ENCODE data around the gene VSNL1. TPM values are rescaled to one million over a fixed set of nuclear protein-coding genes. Genes with fewer than 3 reads are reported as not detected.

The VSNL1 gene
- total and polyA plus RNA-seq, 7 donors, result 0.27 to 5.1 (median 1.1) TPM; not detected in 2

DNA sequence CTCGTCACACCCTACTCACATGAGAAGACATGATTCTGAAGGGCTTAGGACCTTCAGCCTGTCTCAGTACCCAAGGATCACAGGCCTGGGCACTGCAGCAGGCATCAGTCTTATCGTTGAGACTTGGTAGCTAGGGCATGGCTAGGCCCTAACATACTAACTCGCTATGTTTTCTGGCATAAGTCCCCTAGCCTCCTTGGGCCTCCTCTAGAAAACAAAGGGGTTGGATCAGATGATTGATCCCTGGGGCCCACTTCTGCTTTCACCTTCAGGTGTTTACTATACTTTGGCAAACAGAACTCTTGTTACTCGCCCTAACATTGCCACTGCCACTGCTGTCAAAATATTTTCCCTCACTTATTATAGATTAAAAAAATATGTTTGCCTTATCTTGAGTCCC lies 44.2 kb downstream of the VSNL1 start:
- Histone ChIP-seq H3K9me3 (no peaks in the 10 kb centered on the region), H3K27ac (no peak overlapping the region), H3K27me3 (no peaks in the 10 kb centered on the region), H3K4me1 (no peaks in the 10 kb centered on the region), H3K36me3 (no peaks in the 10 kb centered on the region), H3K4me3 (no peak overlapping the region)
- intact Hi-C loops (cut with DNase I), result no loop called here
- TF ChIP-seq, protein P1, sequence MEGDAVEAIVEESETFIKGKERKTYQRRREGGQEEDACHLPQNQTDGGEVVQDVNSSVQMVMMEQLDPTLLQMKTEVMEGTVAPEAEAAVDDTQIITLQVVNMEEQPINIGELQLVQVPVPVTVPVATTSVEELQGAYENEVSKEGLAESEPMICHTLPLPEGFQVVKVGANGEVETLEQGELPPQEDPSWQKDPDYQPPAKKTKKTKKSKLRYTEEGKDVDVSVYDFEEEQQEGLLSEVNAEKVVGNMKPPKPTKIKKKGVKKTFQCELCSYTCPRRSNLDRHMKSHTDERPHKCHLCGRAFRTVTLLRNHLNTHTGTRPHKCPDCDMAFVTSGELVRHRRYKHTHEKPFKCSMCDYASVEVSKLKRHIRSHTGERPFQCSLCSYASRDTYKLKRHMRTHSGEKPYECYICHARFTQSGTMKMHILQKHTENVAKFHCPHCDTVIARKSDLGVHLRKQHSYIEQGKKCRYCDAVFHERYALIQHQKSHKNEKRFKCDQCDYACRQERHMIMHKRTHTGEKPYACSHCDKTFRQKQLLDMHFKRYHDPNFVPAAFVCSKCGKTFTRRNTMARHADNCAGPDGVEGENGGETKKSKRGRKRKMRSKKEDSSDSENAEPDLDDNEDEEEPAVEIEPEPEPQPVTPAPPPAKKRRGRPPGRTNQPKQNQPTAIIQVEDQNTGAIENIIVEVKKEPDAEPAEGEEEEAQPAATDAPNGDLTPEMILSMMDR (IDR thresholded peaks at IDR 0.05), result no peak
- TF ChIP-seq POLR2A (IDR thresholded peaks at IDR 0.05), result no peak
- TF ChIP-seq POLR2AphosphoS5 (IDR thresholded peaks at IDR 0.05), result no peak
- no peak for TF ChIP-seq EP300 (IDR thresholded peaks at IDR 0.05)
- 82 to 84% methylated on average over 4 of the region's 4 CpGs for WGBS, 2 donors
- no peak for DNase-seq

- intact Hi-C loops (cut with DNase I), result no loop called here
- no peaks in the 10 kb centered on the region for H3K27me3 ChIP-seq
- H3K4me3 ChIP-seq, result no peak overlapping the region
- H3K9me3 ChIP-seq, result no peaks in the 10 kb centered on the region
- DNase-seq, result no peak
- 83 to 90% methylated on average over 3 of the region's 3 CpGs for WGBS, 2 donors
- no peaks in the 10 kb centered on the region for H3K36me3 ChIP-seq
- no peak for TF ChIP-seq POLR2AphosphoS5 (IDR thresholded peaks at IDR 0.05)
- TF ChIP-seq, protein P1 (IDR thresholded peaks at IDR 0.05), result no peak
- TF ChIP-seq POLR2A (IDR thresholded peaks at IDR 0.05), result no peak
- no peak for TF ChIP-seq EP300 (IDR thresholded peaks at IDR 0.05)
- no peaks in the 10 kb centered on the region for H3K4me1 ChIP-seq
- H3K27ac ChIP-seq, result no peak overlapping the region
Measured at GRCh38 chr2:17587469-17587868, 47.0 kb downstream of the VSNL1 start.

DNA sequence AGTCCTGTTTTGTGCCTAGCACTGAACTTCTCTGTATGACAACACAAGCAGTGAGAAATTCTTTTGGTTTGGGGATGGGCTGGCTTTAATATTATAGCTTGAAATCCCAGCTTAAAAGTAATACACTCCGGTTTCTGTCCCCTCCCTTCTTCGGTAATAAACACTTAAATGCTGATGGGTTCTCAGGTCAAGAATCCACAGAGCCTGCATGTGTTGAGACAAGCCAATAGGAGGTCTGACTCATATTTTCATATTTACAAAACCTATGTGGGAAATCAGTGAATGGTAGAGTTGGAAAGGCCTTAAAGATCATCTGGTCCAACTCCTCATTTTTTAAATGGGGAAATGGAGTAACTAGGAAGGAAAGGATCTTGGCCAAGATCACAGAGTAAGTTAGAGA lies 47.5 kb downstream of the VSNL1 start:
- Histone ChIP-seq H3K36me3 (no peaks in the 10 kb centered on the region), H3K9me3 (no peaks in the 10 kb centered on the region), H3K4me1 (no peaks in the 10 kb centered on the region), H3K27ac (no peak overlapping the region), H3K4me3 (no peak overlapping the region), H3K27me3 (no peaks in the 10 kb centered on the region)
- DNase-seq, result no peak
- intact Hi-C loops (cut with DNase I), result no loop called here
- WGBS, 2 donors, result 89 to 95% methylated on average over 2 of the region's 2 CpGs
- TF ChIP-seq EP300 (IDR thresholded peaks at IDR 0.05) (no peak), POLR2A (IDR thresholded peaks at IDR 0.05) (no peak), POLR2AphosphoS5 (IDR thresholded peaks at IDR 0.05) (no peak)
- TF ChIP-seq, protein P1 (IDR thresholded peaks at IDR 0.05), result no peak

GRCh38 chr2:17589406-17590035 lies 49.0 kb downstream of the VSNL1 start:
- 92 to 94% methylated on average over 2 of the region's 2 CpGs for WGBS, 2 donors
- no peaks in the 10 kb centered on the region for H3K36me3 ChIP-seq
- H3K4me1 ChIP-seq, result peaks cover 0 to 10% (median 3%) of the 10 kb centered on the region in 4 donors
- H3K27me3 ChIP-seq, result no peaks in the 10 kb centered on the region
- H3K27ac ChIP-seq, result no peak overlapping the region
- intact Hi-C loops (cut with DNase I), result no loop called here
- H3K4me3 ChIP-seq, result no peak overlapping the region
- H3K9me3 ChIP-seq, result no peaks in the 10 kb centered on the region
- DNase-seq, result no peak
- TF ChIP-seq, protein P1 (IDR thresholded peaks at IDR 0.05), result no peak
- TF ChIP-seq EP300 (IDR thresholded peaks at IDR 0.05) (no peak), POLR2AphosphoS5 (IDR thresholded peaks at IDR 0.05) (no peak), POLR2A (IDR thresholded peaks at IDR 0.05) (no peak)
